ENCODE data around the gene ACBD5.

Gene ACBD5

GRCh38 chr10:27223964-27224363, 16.6 kb downstream of the ACBD5 start:
- no peak overlapping the region for H3K4me3 ChIP-seq (ENCODE audit: control insufficient read depth, low read depth, low read length)
- peak; percentile 62 for TF ChIP-seq CTCF (IDR thresholded peaks at IDR 0.05; ENCODE audit: control insufficient read depth, insufficient read depth, low read depth, low read length, missing control alignments)
- no peak for DNase-seq (ENCODE audit: low read depth)

GRCh38 chr10:27207350-27207749, 33.2 kb downstream of the ACBD5 start:
- no peak overlapping the region for H3K4me3 ChIP-seq (ENCODE audit: control insufficient read depth, low read depth, low read length)
- DNase-seq (ENCODE audit: low read depth) = no peak
- TF ChIP-seq CTCF (IDR thresholded peaks at IDR 0.05; ENCODE audit: control insufficient read depth, insufficient read depth, low read depth, low read length, missing control alignments) = no peak

GRCh38 chr10:27203806-27204205, 36.8 kb downstream of the ACBD5 start:
- no peak for DNase-seq (ENCODE audit: low read depth)
- H3K4me3 ChIP-seq (ENCODE audit: control insufficient read depth, low read depth, low read length) = no peak overlapping the region
- no peak for TF ChIP-seq CTCF (IDR thresholded peaks at IDR 0.05; ENCODE audit: control insufficient read depth, insufficient read depth, low read depth, low read length, missing control alignments)

GRCh38 chr10:27197980-27198620, 42.5 kb downstream of the ACBD5 start:
- no peak for TF ChIP-seq CTCF (IDR thresholded peaks at IDR 0.05; ENCODE audit: control insufficient read depth, insufficient read depth, low read depth, low read length, missing control alignments)
- H3K4me3 ChIP-seq (ENCODE audit: control insufficient read depth, low read depth, low read length) = no peak overlapping the region
- no peak for DNase-seq (ENCODE audit: low read depth)

- DNase-seq (ENCODE audit: low read depth) = peak; percentile 80
- TF ChIP-seq CTCF (IDR thresholded peaks at IDR 0.05; ENCODE audit: control insufficient read depth, insufficient read depth, low read depth, low read length, missing control alignments) = no peak
- H3K4me3 ChIP-seq (ENCODE audit: control insufficient read depth, low read depth, low read length) = no peak overlapping the region
Measured at GRCh38 chr10:27192284-27192683, 48.3 kb downstream of the ACBD5 start.

GRCh38 chr10:27190508-27190907, 50.1 kb downstream of the ACBD5 start:
- no peak overlapping the region for H3K4me3 ChIP-seq (ENCODE audit: control insufficient read depth, low read depth, low read length)
- DNase-seq (ENCODE audit: low read depth) = no peak
- no peak for TF ChIP-seq CTCF (IDR thresholded peaks at IDR 0.05; ENCODE audit: control insufficient read depth, insufficient read depth, low read depth, low read length, missing control alignments)

Measured in AG09309 (cell line).